Hepatocyte (in vitro differentiated cells): ENCODE data around the gene POP5. TPM values are rescaled to one million over a fixed set of nuclear protein-coding genes. Genes with fewer than 3 reads are reported as not detected.

ENCODE experiments used
- DNase-seq: peaks from one replicate; pipeline ENCODE4 v3.0.0-alpha.2; 2016; ENCODE audit warnings: low spot score
- H2AFZ ChIP-seq: fragments of 200-600 bp; sonication (generic); 2 replicates; pipeline ENCODE4 v1.6.0; 2016; ENCODE audit warnings: antibody characterized with exemption, mild to moderate bottlenecking
- H3K27ac ChIP-seq: fragments of 200-600 bp; sonication (generic); 2 replicates; pipeline ENCODE4 v1.5.1; 2016; ENCODE audit warnings: mild to moderate bottlenecking
- H3K27me3 ChIP-seq: fragments of 200-600 bp; sonication (generic); 2 replicates; pipeline ENCODE4 v1.6.1; 2016
- H3K36me3 ChIP-seq: fragments of 200-600 bp; sonication (generic); replicated peaks from 2 replicates; pipeline ENCODE4 v1.5.1; 2016; ENCODE audit warnings: low read depth; ENCODE audit not compliant: insufficient read depth
- H3K4me1 ChIP-seq: fragments of 200-600 bp; sonication (generic); 2 replicates; pipeline ENCODE4 v1.5.1; 2016; ENCODE audit warnings: mild to moderate bottlenecking, moderate library complexity; ENCODE audit not compliant: insufficient read depth
- H3K4me2 ChIP-seq: fragments of 200-600 bp; sonication (generic); 2 replicates; pipeline ENCODE4 v1.6.0; 2016
- H3K4me3 ChIP-seq: fragments of 200-600 bp; sonication (generic); 2 replicates; pipeline ENCODE4 v1.5.1; 2016; ENCODE audit warnings: mild to moderate bottlenecking
- H3K79me2 ChIP-seq: fragments of 200-600 bp; sonication (generic); 2 replicates; pipeline ENCODE4 v1.6.0; 2017; ENCODE audit warnings: mild to moderate bottlenecking
- H3K9me2 ChIP-seq: fragments of 200-600 bp; sonication (generic); replicated peaks from 2 replicates; pipeline ENCODE4 v1.6.0; 2017; ENCODE audit warnings: mild to moderate bottlenecking; ENCODE audit not compliant: insufficient read depth
- H3K9me3 ChIP-seq: fragments of 200-600 bp; sonication (generic); 2 replicates; pipeline ENCODE4 v1.5.1; 2016; ENCODE audit warnings: low read depth, mild to moderate bottlenecking
- H4K20me1 ChIP-seq: fragments of 200-600 bp; sonication (generic); 2 replicates; pipeline ENCODE4 v1.6.0; 2016; ENCODE audit warnings: mild to moderate bottlenecking; ENCODE audit not compliant: insufficient read depth, poor library complexity, severe bottlenecking
- EZH2 ChIP-seq: fragments of 200-600 bp; sonication (generic); IDR thresholded peaks from 2 replicates; pipeline ENCODE4 v1.6.1; 2016; ENCODE audit warnings: antibody characterized with exemption, mild to moderate bottlenecking, borderline replicate concordance
- EZH2phosphoT487 ChIP-seq: fragments of 200-600 bp; sonication (generic); IDR thresholded peaks from one replicate; pipeline ENCODE4 v1.6.1; 2018; ENCODE audit warnings: antibody characterized with exemption, mild to moderate bottlenecking, low read depth, moderate library complexity; ENCODE audit not compliant: unreplicated experiment, severe bottlenecking
- whole genome bisulfite sequencing: methylation state at CpG from one replicate; pipeline ENCODE4 v1.1.6; 2016; ENCODE audit warnings: low lambda C conversion rate; ENCODE audit errors: missing lambda C conversion rate; 5-methylcytosine and 5-hydroxymethylcytosine counted together
- polyA plus RNA-seq: library from polyadenylated mRNA; unstranded; fragments of >200 nt; fragmentation: Nextera tagmentation; extraction: Ambion mirVana; gene quantifications from 2 replicates; pipeline ENCODE4 v1.2.1, GENCODE V29; 2016
- total RNA-seq: library from RNA; depleted of rRNA; stranded (reverse); fragments of >200 nt; gene quantifications from 2 replicates; pipeline ENCODE4 v1.2.3, GENCODE V29; 2014
- TF ChIP-seq, protein P1 (sequence below): fragments of 200-600 bp; sonication (generic); IDR thresholded peaks from 2 replicates; pipeline ENCODE4 v1.5.1; 2016; ENCODE audit warnings: antibody characterized with exemption, mild to moderate bottlenecking; ENCODE audit not compliant: poor library complexity

The POP5 gene
- total and polyA plus RNA-seq, 2 experiments from 2014 or later = 29.3 to 51.1 TPM

DNA sequence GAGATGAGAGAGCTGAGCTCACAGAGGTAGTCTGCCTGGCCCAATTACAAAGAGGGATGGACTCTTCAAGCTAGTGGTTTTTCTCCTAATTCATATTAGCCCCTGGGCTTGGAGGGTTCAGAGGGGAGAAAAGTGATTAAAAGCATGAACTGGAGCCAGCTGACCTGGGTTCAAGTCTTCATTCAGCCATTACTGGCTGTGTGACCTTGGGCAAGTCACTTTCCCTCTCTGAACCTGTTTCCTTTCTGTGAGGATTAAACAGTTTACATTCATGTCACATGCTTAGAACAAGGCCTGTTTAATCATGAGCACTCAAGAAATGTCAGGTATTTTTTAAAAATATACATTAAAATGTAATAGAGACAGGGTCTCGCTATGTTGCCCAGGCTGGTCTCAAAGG is 7.2 kb upstream of the POP5 start:
- Histone ChIP-seq H3K27ac (no peak overlapping the region), H2AFZ (no peak overlapping the region), H3K4me2 (no peak overlapping the region), H3K79me2 (no peaks in the 10 kb centered on the region), H4K20me1 (no peaks in the 10 kb centered on the region), H3K4me1 (no peaks in the 10 kb centered on the region), H3K36me3 (no peaks in the 10 kb centered on the region), H3K4me3 (no peak overlapping the region), H3K9me2 (no peaks in the 10 kb centered on the region), H3K9me3 (no peaks in the 10 kb centered on the region), H3K27me3 (peaks cover 6% of the 10 kb centered on the region)
- TF ChIP-seq EZH2 = no peak
- WGBS = 96% methylated on average over 1 of the region's 1 CpG
- no peak for DNase-seq

DNA sequence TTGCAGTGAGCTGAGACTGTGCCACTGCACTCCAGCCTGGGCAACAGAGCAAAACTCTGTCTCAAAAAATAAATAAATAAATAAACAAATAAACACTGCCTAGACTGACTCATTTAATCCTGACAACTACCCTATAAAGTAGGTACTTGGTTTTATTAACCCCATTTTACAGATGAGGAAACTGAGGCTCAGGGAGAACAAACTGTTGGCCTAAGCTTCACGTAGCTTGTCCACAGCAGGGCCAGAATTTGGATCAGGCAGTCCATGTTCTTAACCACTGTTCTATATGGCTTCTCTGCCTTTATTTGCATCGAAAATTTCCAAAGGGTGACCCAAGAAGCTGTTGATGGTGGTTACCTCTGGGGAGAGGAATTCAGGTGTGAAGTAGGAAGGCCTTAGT is 5.7 kb upstream of the POP5 start:
- H3K4me3 ChIP-seq = no peak overlapping the region
- no peaks in the 10 kb centered on the region for H4K20me1 ChIP-seq
- WGBS = 67% methylated on average over 2 of the region's 2 CpGs
- no peaks in the 10 kb centered on the region for H3K79me2 ChIP-seq
- no peaks in the 10 kb centered on the region for H3K9me2 ChIP-seq
- TF ChIP-seq EZH2 (no peak), EZH2phosphoT487 (no peak)
- TF ChIP-seq, protein P1, sequence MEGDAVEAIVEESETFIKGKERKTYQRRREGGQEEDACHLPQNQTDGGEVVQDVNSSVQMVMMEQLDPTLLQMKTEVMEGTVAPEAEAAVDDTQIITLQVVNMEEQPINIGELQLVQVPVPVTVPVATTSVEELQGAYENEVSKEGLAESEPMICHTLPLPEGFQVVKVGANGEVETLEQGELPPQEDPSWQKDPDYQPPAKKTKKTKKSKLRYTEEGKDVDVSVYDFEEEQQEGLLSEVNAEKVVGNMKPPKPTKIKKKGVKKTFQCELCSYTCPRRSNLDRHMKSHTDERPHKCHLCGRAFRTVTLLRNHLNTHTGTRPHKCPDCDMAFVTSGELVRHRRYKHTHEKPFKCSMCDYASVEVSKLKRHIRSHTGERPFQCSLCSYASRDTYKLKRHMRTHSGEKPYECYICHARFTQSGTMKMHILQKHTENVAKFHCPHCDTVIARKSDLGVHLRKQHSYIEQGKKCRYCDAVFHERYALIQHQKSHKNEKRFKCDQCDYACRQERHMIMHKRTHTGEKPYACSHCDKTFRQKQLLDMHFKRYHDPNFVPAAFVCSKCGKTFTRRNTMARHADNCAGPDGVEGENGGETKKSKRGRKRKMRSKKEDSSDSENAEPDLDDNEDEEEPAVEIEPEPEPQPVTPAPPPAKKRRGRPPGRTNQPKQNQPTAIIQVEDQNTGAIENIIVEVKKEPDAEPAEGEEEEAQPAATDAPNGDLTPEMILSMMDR = no peak
- H3K27me3 ChIP-seq = peaks cover 6% of the 10 kb centered on the region
- no peaks in the 10 kb centered on the region for H3K9me3 ChIP-seq
- H3K36me3 ChIP-seq = no peaks in the 10 kb centered on the region
- H3K4me2 ChIP-seq = no peak overlapping the region
- H3K27ac ChIP-seq = no peak overlapping the region
- H2AFZ ChIP-seq = no peak overlapping the region
- H3K4me1 ChIP-seq = peaks cover 2% of the 10 kb centered on the region
- no peak for DNase-seq

GRCh38 chr12:120586206-120586605 is 5.0 kb upstream of the POP5 start:
- H3K4me3 ChIP-seq = no peak overlapping the region
- no peak for DNase-seq
- H3K27ac ChIP-seq = no peak overlapping the region
- H2AFZ ChIP-seq = no peak overlapping the region
- no peaks in the 10 kb centered on the region for H3K36me3 ChIP-seq
- H3K4me2 ChIP-seq = no peak overlapping the region
- no peaks in the 10 kb centered on the region for H3K9me2 ChIP-seq
- 79% methylated on average over 7 of the region's 7 CpGs for WGBS
- peaks cover 6% of the 10 kb centered on the region for H3K27me3 ChIP-seq
- no peaks in the 10 kb centered on the region for H4K20me1 ChIP-seq
- H3K9me3 ChIP-seq = no peaks in the 10 kb centered on the region
- no peaks in the 10 kb centered on the region for H3K79me2 ChIP-seq
- H3K4me1 ChIP-seq = peaks cover 4% of the 10 kb centered on the region
- TF ChIP-seq, protein P1 = no peak
- TF ChIP-seq EZH2phosphoT487 (no peak), EZH2 (no peak)

DNA sequence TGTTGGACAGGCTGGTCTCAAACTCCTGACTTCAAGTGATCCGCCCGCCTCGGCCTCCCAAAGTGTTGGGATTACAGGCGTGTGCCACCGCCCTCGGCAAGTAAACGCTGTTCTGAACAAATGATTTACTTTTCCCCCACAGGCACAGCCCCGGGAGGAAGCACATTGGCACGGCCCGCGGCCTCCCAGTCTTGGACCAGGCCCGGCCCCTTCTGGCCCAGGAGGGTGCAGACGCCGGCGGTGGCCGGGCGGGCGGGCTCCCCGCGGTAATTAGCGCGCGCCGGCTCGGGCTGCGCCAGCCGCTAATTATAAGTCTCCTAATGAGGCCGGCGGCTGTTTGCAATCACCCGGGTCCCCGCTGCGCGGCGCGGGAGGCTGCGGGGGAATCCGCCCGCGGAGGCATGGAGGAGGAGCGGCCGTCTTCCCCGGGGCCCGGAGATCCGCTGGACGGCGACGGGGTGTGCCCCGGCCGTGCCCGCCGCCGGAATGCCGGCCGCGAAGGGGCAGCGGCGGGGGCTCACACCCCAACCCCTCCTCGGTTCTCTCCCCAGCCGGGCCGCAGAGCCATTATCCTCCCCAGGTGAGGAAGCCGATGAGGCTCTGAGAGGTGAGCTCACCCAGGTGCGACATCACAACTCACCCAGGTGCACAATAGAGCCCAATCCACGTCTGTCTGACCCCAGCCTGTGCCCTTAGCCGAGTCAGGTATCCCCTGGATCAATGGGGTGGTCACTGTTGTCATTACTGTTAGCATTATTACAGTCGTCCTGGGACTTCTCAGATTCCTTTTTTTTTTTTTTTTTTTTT is 3.3 kb upstream of the POP5 start:
- Histone ChIP-seq H3K27me3 (peaks cover 6% of the 10 kb centered on the region), H3K79me2 (peaks cover 3% of the 10 kb centered on the region), H3K9me3 (no peaks in the 10 kb centered on the region), H4K20me1 (no peaks in the 10 kb centered on the region), H2AFZ (peak overlapping the region; percentile 65), H3K36me3 (no peaks in the 10 kb centered on the region), H3K9me2 (no peaks in the 10 kb centered on the region), H3K4me2 (peak overlapping the region; percentile 94), H3K27ac (no peak overlapping the region), H3K4me3 (peak overlapping the region; percentile 19), H3K4me1 (peaks cover 4% of the 10 kb centered on the region)
- peak; percentile 71 for DNase-seq
- WGBS = 4% methylated on average over 55 of the region's 65 CpGs
- TF ChIP-seq EZH2phosphoT487 = no peak
- TF ChIP-seq EZH2 = no peak
- TF ChIP-seq, protein P1 = peak; percentile 49
